Measurements from ENCODE around the gene AXDND1. TPM values are rescaled to one million over a fixed set of nuclear protein-coding genes. Genes with fewer than 3 reads are reported as not detected.
A peak's percentile ranks its signal among the peaks of the same experiment; 100 is the strongest.

AXDND1 gene
- total and polyA plus RNA-seq, 5 donors = not detected

GRCh38 chr1:179576509-179576908 is 210.7 kb downstream of the AXDND1 start:
- WGBS = 45% methylated on average over 5 of the region's 5 CpGs
- Histone ChIP-seq H3K4me3 (ENCODE audit: low read length) (no peak overlapping the region), H3K4me1 (ENCODE audit: control insufficient read depth, insufficient read depth, low read length) (no peaks in the 10 kb centered on the region), H3K27me3 (ENCODE audit: control insufficient read depth, insufficient read depth) (peaks cover 10% of the 10 kb centered on the region), H3K27ac (ENCODE audit: low read length) (no peak overlapping the region), H3K9me3 (ENCODE audit: control insufficient read depth, low read length) (no peaks in the 10 kb centered on the region)
- intact Hi-C loops (cut with DNase I) = no loop called here
- ATAC-seq = no peak
- DNase-seq = no peak

GRCh38 chr1:179583771-179584320 is 218.1 kb downstream of the AXDND1 start:
- Histone ChIP-seq H3K4me1 (ENCODE audit: control insufficient read depth, insufficient read depth, low read length) (no peaks in the 10 kb centered on the region), H3K27me3 (ENCODE audit: control insufficient read depth, insufficient read depth) (no peaks in the 10 kb centered on the region), H3K27ac (ENCODE audit: low read length) (no peak overlapping the region), H3K4me3 (ENCODE audit: low read length) (no peak overlapping the region), H3K9me3 (ENCODE audit: control insufficient read depth, low read length) (no peaks in the 10 kb centered on the region)
- intact Hi-C loops (cut with DNase I) = no loop called here
- WGBS = 85% methylated on average over 5 of the region's 5 CpGs
- no peak for ATAC-seq
- DNase-seq = no peak

GRCh38 chr1:179586107-179586823 is 220.5 kb downstream of the AXDND1 start:
- Histone ChIP-seq H3K4me3 (ENCODE audit: low read length) (peak overlapping the region; percentile 26), H3K9me3 (ENCODE audit: control insufficient read depth, low read length) (no peaks in the 10 kb centered on the region), H3K27me3 (ENCODE audit: control insufficient read depth, insufficient read depth) (no peaks in the 10 kb centered on the region), H3K4me1 (ENCODE audit: control insufficient read depth, insufficient read depth, low read length) (peaks cover under 1% of the 10 kb centered on the region), H3K27ac (ENCODE audit: low read length) (peak overlapping the region; percentile 11)
- intact Hi-C loops (cut with DNase I) = no loop called here
- peak; percentile 87 to 89 for ATAC-seq
- 4% methylated on average over 60 of the region's 60 CpGs for WGBS
- DNase-seq = peak; percentile 72 to 89 (median 79)

GRCh38 chr1:179587336-179587735 is 221.6 kb downstream of the AXDND1 start:
- Histone ChIP-seq H3K27me3 (ENCODE audit: control insufficient read depth, insufficient read depth) (no peaks in the 10 kb centered on the region), H3K4me3 (ENCODE audit: low read length) (no peak overlapping the region), H3K9me3 (ENCODE audit: control insufficient read depth, low read length) (no peaks in the 10 kb centered on the region), H3K27ac (ENCODE audit: low read length) (no peak overlapping the region), H3K4me1 (ENCODE audit: control insufficient read depth, insufficient read depth, low read length) (peaks cover 3% of the 10 kb centered on the region)
- WGBS = 95% methylated on average over 6 of the region's 6 CpGs
- DNase-seq (no peak), ATAC-seq (no peak)
- intact Hi-C loops (cut with DNase I) = no loop called here

- Histone ChIP-seq H3K27me3 (ENCODE audit: control insufficient read depth, insufficient read depth) (no peaks in the 10 kb centered on the region), H3K27ac (ENCODE audit: low read length) (no peak overlapping the region), H3K9me3 (ENCODE audit: control insufficient read depth, low read length) (no peaks in the 10 kb centered on the region), H3K4me1 (ENCODE audit: control insufficient read depth, insufficient read depth, low read length) (peaks cover 3% of the 10 kb centered on the region), H3K4me3 (ENCODE audit: low read length) (no peak overlapping the region)
- WGBS = 77% methylated on average over 18 of the region's 18 CpGs
- ATAC-seq = no peak
- intact Hi-C loops (cut with DNase I) = no loop called here
- DNase-seq = no peak
Measured at GRCh38 chr1:179588425-179589024, 222.8 kb downstream of the AXDND1 start.

GRCh38 chr1:179589509-179589908 is 223.7 kb downstream of the AXDND1 start:
- Histone ChIP-seq H3K27me3 (ENCODE audit: control insufficient read depth, insufficient read depth) (no peaks in the 10 kb centered on the region), H3K27ac (ENCODE audit: low read length) (no peak overlapping the region), H3K4me1 (ENCODE audit: control insufficient read depth, insufficient read depth, low read length) (peaks cover 3% of the 10 kb centered on the region), H3K9me3 (ENCODE audit: control insufficient read depth, low read length) (no peaks in the 10 kb centered on the region), H3K4me3 (ENCODE audit: low read length) (no peak overlapping the region)
- intact Hi-C loops (cut with DNase I) = no loop called here
- ATAC-seq (no peak), DNase-seq (no peak)
- 80% methylated on average over 4 of the region's 4 CpGs for WGBS

- H3K27me3 ChIP-seq (ENCODE audit: control insufficient read depth, insufficient read depth) = no peaks in the 10 kb centered on the region
- no peak overlapping the region for H3K27ac ChIP-seq (ENCODE audit: low read length)
- DNase-seq (no peak), ATAC-seq (no peak)
- H3K9me3 ChIP-seq (ENCODE audit: control insufficient read depth, low read length) = no peaks in the 10 kb centered on the region
- intact Hi-C loops (cut with DNase I) = no loop called here
- H3K4me3 ChIP-seq (ENCODE audit: low read length) = no peak overlapping the region
- 88% methylated on average over 11 of the region's 11 CpGs for WGBS
- H3K4me1 ChIP-seq (ENCODE audit: control insufficient read depth, insufficient read depth, low read length) = peaks cover 3% of the 10 kb centered on the region
Measured at GRCh38 chr1:179590671-179591070, 224.9 kb downstream of the AXDND1 start.

- DNase-seq (no peak), ATAC-seq (no peak)
- Histone ChIP-seq H3K4me3 (ENCODE audit: low read length) (peak overlapping the region; percentile 11), H3K27me3 (ENCODE audit: control insufficient read depth, insufficient read depth) (no peaks in the 10 kb centered on the region), H3K4me1 (ENCODE audit: control insufficient read depth, insufficient read depth, low read length) (peaks cover 3% of the 10 kb centered on the region), H3K27ac (ENCODE audit: low read length) (no peak overlapping the region), H3K9me3 (ENCODE audit: control insufficient read depth, low read length) (no peaks in the 10 kb centered on the region)
- intact Hi-C loops (cut with DNase I) = no loop called here
- WGBS = 26% methylated on average over 7 of the region's 7 CpGs
Measured at GRCh38 chr1:179591253-179591591, 225.5 kb downstream of the AXDND1 start.

GRCh38 chr1:179591592-179592580 is 226.1 kb downstream of the AXDND1 start, which contains the start of gene TDRD5:
Gene TDRD5, plus strand, starts transcription at chr1:179591832. Its CDS starts 784 bp downstream, at chr1:179592616.
- H3K4me1 ChIP-seq (ENCODE audit: control insufficient read depth, insufficient read depth, low read length) = peaks cover 3% of the 10 kb centered on the region
- intact Hi-C loops (cut with DNase I) = no loop called here
- H3K9me3 ChIP-seq (ENCODE audit: control insufficient read depth, low read length) = no peaks in the 10 kb centered on the region
- DNase-seq = peak in 1 of 3 donors; percentile 49
- no peaks in the 10 kb centered on the region for H3K27me3 ChIP-seq (ENCODE audit: control insufficient read depth, insufficient read depth)
- ATAC-seq = peak; percentile 36 to 43
- 13% methylated on average over 75 of the region's 75 CpGs for WGBS
- peak within 1 kb of the TSS; percentile 11 for H3K4me3 ChIP-seq (ENCODE audit: low read length)
- no peak within 1 kb of the TSS for H3K27ac ChIP-seq (ENCODE audit: low read length)

GRCh38 chr1:179598631-179599030 is 232.9 kb downstream of the AXDND1 start:
- H3K27ac ChIP-seq (ENCODE audit: low read length) = no peak overlapping the region
- no peaks in the 10 kb centered on the region for H3K9me3 ChIP-seq (ENCODE audit: control insufficient read depth, low read length)
- intact Hi-C loops (cut with DNase I) = no loop called here
- ATAC-seq (no peak), DNase-seq (no peak)
- H3K27me3 ChIP-seq (ENCODE audit: control insufficient read depth, insufficient read depth) = no peaks in the 10 kb centered on the region
- 73% methylated on average over 1 of the region's 1 CpG for WGBS
- no peak overlapping the region for H3K4me3 ChIP-seq (ENCODE audit: low read length)
- no peaks in the 10 kb centered on the region for H3K4me1 ChIP-seq (ENCODE audit: control insufficient read depth, insufficient read depth, low read length)
